ENCODE results near the gene CRYBB3. TPM values are rescaled to one million over a fixed set of nuclear protein-coding genes. Genes with fewer than 3 reads are reported as not detected.
"Not testable (repeated sequence)": the region's sequence is repeated elsewhere in the genome, so short reads cannot be mapped to it uniquely, and the experiment has no call there.

Gene CRYBB3
- total RNA-seq, 4 donors from 2014 or later: 1.2 TPM; not detected in 3

DNA sequence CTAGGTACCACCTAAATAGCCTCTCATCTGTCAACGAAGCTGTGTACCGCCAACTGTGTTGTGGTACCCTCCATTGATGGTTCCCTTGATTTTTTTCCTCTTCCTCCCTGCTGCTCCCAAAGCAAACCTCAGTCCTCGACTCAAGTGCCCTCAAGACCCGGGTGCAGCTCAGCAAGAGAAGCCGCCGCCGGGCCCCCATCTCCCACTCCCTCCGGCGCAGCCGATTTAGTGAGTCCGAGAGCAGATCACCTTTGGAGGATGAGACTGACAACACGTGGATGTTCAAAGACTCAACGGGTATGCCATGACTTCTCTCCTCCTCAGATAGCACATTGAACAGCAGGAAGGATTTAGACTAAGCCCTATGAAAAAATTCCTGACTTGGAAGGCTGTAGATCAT is 22.4 kb upstream of the CRYBB3 start:
- Histone ChIP-seq H3K4me1 (no peaks in the 10 kb centered on the region), H3K9me3 (no peaks in the 10 kb centered on the region), H3K4me3 (no peak overlapping the region), H3K36me3 (peaks cover 0 to 25% (median 6%) of the 10 kb centered on the region in 4 donors), H3K27me3 (no peaks in the 10 kb centered on the region), H3K27ac (no peak overlapping the region)
- intact Hi-C loops (cut with DNase I; ENCODE audit: low total_unique reads) (no loop called here), in situ Hi-C loops (cut with MboI; ENCODE audit: low pct_ligation_motif_present in 1 of 4, low pct_unique_long_range_greater_than_20kb in 1 of 4, low sequenced_read_pairs in 3 of 4) (loop anchor here in 1 of 4 donors (10.0 kb wide), 1 partner anchor 102 kb away; no protein-coding TSS in a partner anchor)
- no peak for DNase-seq
- WGBS, 2 donors (ENCODE audit: low coverage in 1 of 2): 88% methylated on average over 13 of the region's 13 CpGs; no CpG with 5 or more reads in 1 of the 2 donors
- TF ChIP-seq, protein P1, sequence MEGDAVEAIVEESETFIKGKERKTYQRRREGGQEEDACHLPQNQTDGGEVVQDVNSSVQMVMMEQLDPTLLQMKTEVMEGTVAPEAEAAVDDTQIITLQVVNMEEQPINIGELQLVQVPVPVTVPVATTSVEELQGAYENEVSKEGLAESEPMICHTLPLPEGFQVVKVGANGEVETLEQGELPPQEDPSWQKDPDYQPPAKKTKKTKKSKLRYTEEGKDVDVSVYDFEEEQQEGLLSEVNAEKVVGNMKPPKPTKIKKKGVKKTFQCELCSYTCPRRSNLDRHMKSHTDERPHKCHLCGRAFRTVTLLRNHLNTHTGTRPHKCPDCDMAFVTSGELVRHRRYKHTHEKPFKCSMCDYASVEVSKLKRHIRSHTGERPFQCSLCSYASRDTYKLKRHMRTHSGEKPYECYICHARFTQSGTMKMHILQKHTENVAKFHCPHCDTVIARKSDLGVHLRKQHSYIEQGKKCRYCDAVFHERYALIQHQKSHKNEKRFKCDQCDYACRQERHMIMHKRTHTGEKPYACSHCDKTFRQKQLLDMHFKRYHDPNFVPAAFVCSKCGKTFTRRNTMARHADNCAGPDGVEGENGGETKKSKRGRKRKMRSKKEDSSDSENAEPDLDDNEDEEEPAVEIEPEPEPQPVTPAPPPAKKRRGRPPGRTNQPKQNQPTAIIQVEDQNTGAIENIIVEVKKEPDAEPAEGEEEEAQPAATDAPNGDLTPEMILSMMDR (IDR thresholded peaks at IDR 0.05): no peak
- TF ChIP-seq EP300 (IDR thresholded peaks at IDR 0.05; ENCODE audit: low read depth) (no peak), POLR2A (IDR thresholded peaks at IDR 0.05) (no peak), POLR2AphosphoS5 (IDR thresholded peaks at IDR 0.05) (no peak)

DNA sequence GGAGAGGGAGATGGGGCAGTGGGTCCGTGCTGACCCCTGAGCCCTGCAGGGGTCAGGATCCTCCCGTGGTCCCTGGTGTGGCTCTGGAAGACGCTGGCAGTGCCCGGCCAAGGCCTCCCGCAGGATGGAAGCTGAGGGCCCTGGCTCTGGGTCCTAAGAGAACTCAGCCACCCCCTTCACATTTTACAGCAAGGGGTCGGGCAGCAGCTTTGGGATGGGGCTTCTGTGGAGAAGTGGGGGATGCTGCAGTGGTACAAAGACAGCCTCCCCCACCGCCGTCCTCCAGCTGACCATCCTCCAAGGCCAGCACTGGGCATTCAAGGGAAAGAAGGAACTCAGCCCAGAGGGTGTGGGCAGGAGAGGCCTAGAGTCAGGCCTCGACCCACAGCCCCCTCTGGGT is 21.8 kb upstream of the CRYBB3 start:
- in situ Hi-C loops (cut with MboI; ENCODE audit: low pct_ligation_motif_present in 1 of 4, low pct_unique_long_range_greater_than_20kb in 1 of 4, low sequenced_read_pairs in 3 of 4): loop anchor here in 1 of 4 donors (10.0 kb wide), 1 partner anchor 103 kb away; no protein-coding TSS in a partner anchor
- intact Hi-C loops (cut with DNase I; ENCODE audit: low total_unique reads): loop anchor here (2.0 kb wide), 1 partner anchor 69 kb away; no protein-coding TSS in a partner anchor
- DNase-seq: no peak
- no peaks in the 10 kb centered on the region for H3K9me3 ChIP-seq
- peaks cover 0 to 25% (median 6%) of the 10 kb centered on the region in 4 donors for H3K36me3 ChIP-seq
- no peak overlapping the region for H3K27ac ChIP-seq
- TF ChIP-seq EP300 (IDR thresholded peaks at IDR 0.05; ENCODE audit: low read depth) (no peak), POLR2A (IDR thresholded peaks at IDR 0.05) (no peak), POLR2AphosphoS5 (IDR thresholded peaks at IDR 0.05) (no peak)
- TF ChIP-seq, protein P1 (IDR thresholded peaks at IDR 0.05): no peak
- H3K4me3 ChIP-seq: no peak overlapping the region
- H3K27me3 ChIP-seq: no peaks in the 10 kb centered on the region
- no peaks in the 10 kb centered on the region for H3K4me1 ChIP-seq
- WGBS, 2 donors (ENCODE audit: low coverage in 1 of 2): 70 to 90% methylated on average over 2 to 4 of the region's 9 CpGs

DNA sequence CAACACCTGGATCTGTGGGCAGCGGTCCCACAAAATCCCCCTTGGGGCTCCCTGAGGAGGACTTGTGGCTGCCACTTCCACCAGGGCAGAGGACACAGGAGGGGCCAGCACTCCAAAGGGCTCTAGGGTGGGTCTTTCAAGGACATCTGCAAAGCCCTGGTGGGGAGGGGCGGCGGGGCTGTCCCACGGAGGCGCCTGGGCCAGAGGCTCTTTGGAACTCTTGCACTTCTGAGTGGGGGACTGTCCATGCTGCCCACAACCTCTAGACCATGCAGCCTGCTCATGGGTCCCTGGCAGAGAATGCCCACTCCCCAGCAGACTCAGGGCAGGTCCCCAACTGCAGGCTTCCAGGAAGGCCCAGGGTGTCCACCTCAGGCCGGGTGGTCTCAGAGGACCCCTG is 21.3 kb upstream of the CRYBB3 start:
- DNase-seq, H3K9me3 ChIP-seq, H3K4me1 ChIP-seq, H3K4me3 ChIP-seq, H3K27ac ChIP-seq, H3K27me3 ChIP-seq: not testable (repeated sequence)
- intact Hi-C loops (cut with DNase I; ENCODE audit: low total_unique reads) (loop anchor here (2.0 kb wide), 1 partner anchor 70 kb away; no protein-coding TSS in a partner anchor), in situ Hi-C loops (cut with MboI; ENCODE audit: low pct_ligation_motif_present in 1 of 4, low pct_unique_long_range_greater_than_20kb in 1 of 4, low sequenced_read_pairs in 3 of 4) (loop anchor here in 1 of 4 donors (10.0 kb wide), 1 partner anchor 104 kb away; no protein-coding TSS in a partner anchor)
- H3K36me3 ChIP-seq: peaks cover 0 to 24% (median 6%) of the 10 kb centered on the region in 4 donors
- WGBS, 2 donors (ENCODE audit: low coverage in 1 of 2): 83% methylated on average over 6 of the region's 6 CpGs; no CpG with 5 or more reads in 1 of the 2 donors

DNA sequence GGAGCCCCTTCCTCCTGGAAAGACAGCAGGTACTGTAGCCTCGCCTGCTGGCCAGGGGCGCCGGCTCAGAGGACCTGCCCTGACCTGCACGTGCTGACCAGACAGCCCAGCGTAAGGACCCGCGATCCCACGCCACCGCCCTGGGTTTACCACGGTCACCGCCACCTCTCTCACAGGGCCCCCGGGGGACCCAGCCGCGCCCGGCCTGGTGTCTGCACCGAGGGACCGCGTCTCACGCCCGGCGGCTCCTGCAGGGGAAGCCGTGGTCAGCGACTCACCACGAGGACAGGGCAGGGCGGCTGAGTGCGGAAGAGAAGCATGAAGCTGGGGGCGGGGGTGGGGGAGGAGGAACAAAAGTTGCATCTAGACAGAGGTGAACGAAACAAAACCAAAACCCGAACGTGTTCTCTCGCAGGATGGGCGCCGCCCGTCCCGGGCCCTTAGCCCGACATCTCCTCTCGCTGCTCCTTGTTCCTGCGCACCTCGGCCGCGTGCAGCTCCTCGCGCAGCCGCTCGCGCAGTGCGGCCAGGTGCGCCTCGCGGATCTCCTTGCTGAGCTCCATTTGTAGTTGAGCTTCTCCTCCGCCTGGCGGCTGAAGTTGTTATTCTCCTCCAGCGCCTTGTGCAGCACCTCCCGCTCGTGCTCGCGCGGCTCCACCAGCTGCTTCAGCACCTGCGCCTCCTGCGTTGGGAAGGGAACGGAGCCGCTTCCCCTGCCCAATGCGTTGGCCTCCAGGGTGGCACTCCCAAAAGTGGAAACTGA is 20.6 kb upstream of the CRYBB3 start:
- H3K27me3 ChIP-seq, H3K27ac ChIP-seq, DNase-seq, H3K4me1 ChIP-seq, H3K9me3 ChIP-seq, H3K4me3 ChIP-seq: not testable (repeated sequence)
- WGBS, 2 donors (ENCODE audit: low coverage in 1 of 2): 33 to 82% methylated on average over 1 to 43 of the region's 63 CpGs
- intact Hi-C loops (cut with DNase I; ENCODE audit: low total_unique reads) (loop anchor here (2.0 kb wide), 1 partner anchor 70 kb away; no protein-coding TSS in a partner anchor), in situ Hi-C loops (cut with MboI; ENCODE audit: low pct_ligation_motif_present in 1 of 4, low pct_unique_long_range_greater_than_20kb in 1 of 4, low sequenced_read_pairs in 3 of 4) (loop anchor here in 1 of 4 donors (10.0 kb wide), 1 partner anchor 104 kb away; no protein-coding TSS in a partner anchor)
- H3K36me3 ChIP-seq: peaks cover 0 to 18% (median 6%) of the 10 kb centered on the region in 4 donors

Measured in transverse colon (tissue), 4 donors.